BLaER1 (cell line): Measurements from ENCODE around the gene PEX6.

Source experiments
- H3K27ac ChIP-seq: shearing (Covaris generic); formaldehyde crosslinking; 2 replicates; pipeline ENCODE4 v1.8.1; 2022
- H3K27me3 ChIP-seq: shearing (Covaris generic); formaldehyde crosslinking; 2 replicates; pipeline ENCODE4 v1.8.1; 2022
- H3K36me3 ChIP-seq: shearing (Covaris generic); formaldehyde crosslinking; 2 replicates; pipeline ENCODE4 v1.8.1; 2022
- H3K4me1 ChIP-seq: shearing (Covaris generic); formaldehyde crosslinking; 2 replicates; pipeline ENCODE4 v1.8.1; 2022
- H3K4me2 ChIP-seq: shearing (Covaris generic); formaldehyde crosslinking; 2 replicates; pipeline ENCODE4 v1.8.1; 2022
- H3K4me3 ChIP-seq: shearing (Covaris generic); formaldehyde crosslinking; 2 replicates; pipeline ENCODE4 v1.8.1; 2022
- H3K9ac ChIP-seq: shearing (Covaris generic); formaldehyde crosslinking; 2 replicates; pipeline ENCODE4 v1.8.1; 2022
- H3K9me3 ChIP-seq: shearing (Covaris generic); formaldehyde crosslinking; 2 replicates; pipeline ENCODE4 v1.8.1; 2022
- H4K20me1 ChIP-seq: shearing (Covaris generic); formaldehyde crosslinking; 2 replicates; pipeline ENCODE4 v1.8.1; 2022
- Cebpa-rat ChIP-seq: shearing (Covaris generic); IDR thresholded peaks from 2 replicates; pipeline ENCODE4 v1.8.1; 2022

Gene PEX6

GRCh38 chr6:42978839-42979522, at the start of gene PEX6:
PEX6 (minus strand) TSS chr6:42979181; CDS start chr6:42979150, 31 bp downstream.
- peaks cover 7% of the 10 kb centered on the region; the same call in 1 of the 2 replicates for H4K20me1 ChIP-seq
- H3K4me1 ChIP-seq, result peaks cover 42% of the 10 kb centered on the region
- H3K27ac ChIP-seq, result peak within 1 kb of the TSS; percentile 95
- H3K9me3 ChIP-seq, result no peaks in the 10 kb centered on the region
- no peak for TF ChIP-seq Cebpa-rat
- H3K4me3 ChIP-seq, result peak within 1 kb of the TSS; percentile 98
- H3K4me2 ChIP-seq, result peak within 1 kb of the TSS; percentile 96
- no peaks in the 10 kb centered on the region for H3K27me3 ChIP-seq
- H3K9ac ChIP-seq, result peak within 1 kb of the TSS; percentile 96
- H3K36me3 ChIP-seq, result peaks cover 14% of the 10 kb centered on the region

GRCh38 chr6:43026365-43026764, 47.4 kb upstream of the PEX6 start:
- Histone ChIP-seq H3K4me1 (peaks cover 10% of the 10 kb centered on the region), H3K36me3 (peaks cover 76% of the 10 kb centered on the region), H3K9ac (no peak overlapping the region), H3K27ac (no peak overlapping the region), H3K27me3 (no peaks in the 10 kb centered on the region), H3K4me3 (no peak overlapping the region), H3K4me2 (no peak overlapping the region), H4K20me1 (peaks cover 14% of the 10 kb centered on the region; the same call in 1 of the 2 replicates), H3K9me3 (no peaks in the 10 kb centered on the region)
- no peak for TF ChIP-seq Cebpa-rat

GRCh38 chr6:43024436-43024835, 45.5 kb upstream of the PEX6 start:
- H4K20me1 ChIP-seq, result peaks cover 14% of the 10 kb centered on the region; the same call in 1 of the 2 replicates
- H3K4me2 ChIP-seq, result no peak overlapping the region
- no peak for TF ChIP-seq Cebpa-rat
- H3K27me3 ChIP-seq, result no peaks in the 10 kb centered on the region
- peaks cover 72% of the 10 kb centered on the region for H3K36me3 ChIP-seq
- H3K9me3 ChIP-seq, result no peaks in the 10 kb centered on the region
- no peak overlapping the region for H3K4me3 ChIP-seq
- no peak overlapping the region for H3K27ac ChIP-seq
- no peak overlapping the region for H3K9ac ChIP-seq
- peaks cover 21% of the 10 kb centered on the region for H3K4me1 ChIP-seq

- Histone ChIP-seq H3K4me3 (peak within 1 kb of the TSS; percentile 85), H3K36me3 (peaks cover 71% of the 10 kb centered on the region), H3K27me3 (no peaks in the 10 kb centered on the region), H3K27ac (peak within 1 kb of the TSS; percentile 63), H4K20me1 (peaks cover 33% of the 10 kb centered on the region), H3K9me3 (no peaks in the 10 kb centered on the region), H3K4me1 (peaks cover 35% of the 10 kb centered on the region), H3K9ac (peak within 1 kb of the TSS; percentile 77), H3K4me2 (peak within 1 kb of the TSS; percentile 79)
- no peak for TF ChIP-seq Cebpa-rat
Observed at GRCh38 chr6:43021270-43022047, 42.5 kb upstream of the PEX6 start, which contains the start of gene RRP36. RRP36 (plus strand) TSS chr6:43021623; CDS start chr6:43021655, 32 bp downstream.

- peak overlapping the region; percentile 63 for H3K27ac ChIP-seq
Observed at GRCh38 chr6:43020847-43021246, 41.9 kb upstream of the PEX6 start.

GRCh38 chr6:43020052-43020705, 41.2 kb upstream of the PEX6 start:
- Histone ChIP-seq H3K9me3 (no peaks in the 10 kb centered on the region), H4K20me1 (peaks cover 45% of the 10 kb centered on the region), H3K4me3 (no peak overlapping the region), H3K27ac (no peak overlapping the region), H3K4me1 (peaks cover 48% of the 10 kb centered on the region), H3K9ac (no peak overlapping the region), H3K4me2 (no peak overlapping the region), H3K36me3 (peaks cover 58% of the 10 kb centered on the region), H3K27me3 (no peaks in the 10 kb centered on the region)
- TF ChIP-seq Cebpa-rat, result no peak

More at GRCh38 chr6:43020847-43021246, 41.9 kb upstream of the PEX6 start:
- H3K36me3 ChIP-seq, result peaks cover 65% of the 10 kb centered on the region
- H3K9me3 ChIP-seq, result no peaks in the 10 kb centered on the region
- H3K4me3 ChIP-seq, result peak overlapping the region; percentile 85
- peak overlapping the region; percentile 79 for H3K4me2 ChIP-seq
- no peak for TF ChIP-seq Cebpa-rat
- no peak overlapping the region for H3K9ac ChIP-seq
- H4K20me1 ChIP-seq, result peaks cover 39% of the 10 kb centered on the region
- peaks cover 41% of the 10 kb centered on the region for H3K4me1 ChIP-seq
- no peaks in the 10 kb centered on the region for H3K27me3 ChIP-seq

GRCh38 chr6:43019152-43019551, 40.2 kb upstream of the PEX6 start:
- TF ChIP-seq Cebpa-rat, result no peak
- peaks cover 44% of the 10 kb centered on the region for H4K20me1 ChIP-seq
- no peak overlapping the region for H3K27ac ChIP-seq

GRCh38 chr6:43016943-43017334, 38.0 kb upstream of the PEX6 start:
- H3K27me3 ChIP-seq, result no peaks in the 10 kb centered on the region
- H3K4me2 ChIP-seq, result peak overlapping the region; percentile 97
- no peak overlapping the region for H3K4me3 ChIP-seq
- peaks cover 50% of the 10 kb centered on the region for H3K36me3 ChIP-seq
- peaks cover 58% of the 10 kb centered on the region for H3K4me1 ChIP-seq
- no peak for TF ChIP-seq Cebpa-rat
- H3K9ac ChIP-seq, result peak overlapping the region; percentile 67
- H4K20me1 ChIP-seq, result peaks cover 55% of the 10 kb centered on the region
- peak overlapping the region; percentile 58 for H3K27ac ChIP-seq
- no peaks in the 10 kb centered on the region for H3K9me3 ChIP-seq

More at GRCh38 chr6:43019152-43019551, 40.2 kb upstream of the PEX6 start:
- Histone ChIP-seq H3K9me3 (no peaks in the 10 kb centered on the region), H3K4me1 (peaks cover 55% of the 10 kb centered on the region), H3K27me3 (no peaks in the 10 kb centered on the region), H3K36me3 (peaks cover 48% of the 10 kb centered on the region), H3K4me3 (no peak overlapping the region), H3K9ac (no peak overlapping the region), H3K4me2 (no peak overlapping the region)

- Histone ChIP-seq H3K4me2 (peak overlapping the region; percentile 97), H3K9ac (peak overlapping the region; percentile 67), H3K9me3 (no peaks in the 10 kb centered on the region), H3K4me1 (peaks cover 62% of the 10 kb centered on the region), H3K27me3 (no peaks in the 10 kb centered on the region), H3K4me3 (peak overlapping the region; percentile 17), H4K20me1 (peaks cover 61% of the 10 kb centered on the region), H3K27ac (peak overlapping the region; percentile 58), H3K36me3 (peaks cover 56% of the 10 kb centered on the region)
- TF ChIP-seq Cebpa-rat, result no peak
Observed at GRCh38 chr6:43016176-43016942, 37.4 kb upstream of the PEX6 start.
